ENCODE results near the gene CDH3.
A peak's percentile ranks its signal among the peaks of the same experiment; 100 is the strongest.
"Not testable (repeated sequence)": the region's sequence is repeated elsewhere in the genome, so short reads cannot be mapped to it uniquely, and the experiment has no call there.

CDH3 gene

GRCh38 chr16:68707340-68708152, 62.4 kb downstream of the CDH3 start:
- DNase-seq: no peak

GRCh38 chr16:68710211-68710610, 65.1 kb downstream of the CDH3 start:
- no peak for DNase-seq

GRCh38 chr16:68711421-68712139, 66.5 kb downstream of the CDH3 start:
- DNase-seq: no peak

GRCh38 chr16:68713361-68713760, 68.3 kb downstream of the CDH3 start:
- no peak for DNase-seq

- no peak for DNase-seq
These were observed 70.4 kb downstream of the CDH3 start for GRCh38 chr16:68715471-68715870.

GRCh38 chr16:68716516-68716915, 71.4 kb downstream of the CDH3 start:
- not testable (repeated sequence) for DNase-seq

GRCh38 chr16:68717684-68718083, 72.6 kb downstream of the CDH3 start:
- no peak for DNase-seq

GRCh38 chr16:68718590-68718989, 73.5 kb downstream of the CDH3 start:
- no peak for DNase-seq

GRCh38 chr16:68719993-68720489, 74.9 kb downstream of the CDH3 start:
- no peak for DNase-seq

GRCh38 chr16:68722119-68723024, 77.3 kb downstream of the CDH3 start:
- DNase-seq: no peak

GRCh38 chr16:68724797-68725196, 79.7 kb downstream of the CDH3 start:
- no peak for DNase-seq

- DNase-seq: no peak
These were observed 83.4 kb downstream of the CDH3 start for GRCh38 chr16:68728523-68728922.

- no peak for DNase-seq
These were observed 86.5 kb downstream of the CDH3 start for GRCh38 chr16:68731637-68732036.

GRCh38 chr16:68732042-68732680, 87.1 kb downstream of the CDH3 start:
- DNase-seq: peak; percentile 22

GRCh38 chr16:68732741-68733399, 87.8 kb downstream of the CDH3 start:
- no peak for DNase-seq

GRCh38 chr16:68733570-68733969, 88.5 kb downstream of the CDH3 start:
- DNase-seq: no peak

- no peak for DNase-seq
These were observed 89.7 kb downstream of the CDH3 start for GRCh38 chr16:68734782-68735181.

- DNase-seq: no peak
These were observed 91.5 kb downstream of the CDH3 start for GRCh38 chr16:68736561-68736960.

GRCh38 chr16:68737046-68737729, 92.1 kb downstream of the CDH3 start, which contains the start of gene CDH1:
CDH1 (plus strand) TSS chr16:68737292; CDS start chr16:68737416, 124 bp downstream.
- DNase-seq: peak; percentile 63

- DNase-seq: no peak
These were observed 92.9 kb downstream of the CDH3 start for GRCh38 chr16:68737730-68738629.
